ENCODE results near the gene ADAM19. TPM values are rescaled to one million over a fixed set of nuclear protein-coding genes. Genes with fewer than 3 reads are reported as not detected.

The ADAM19 gene
- total RNA-seq, 4 donors from 2014 or later, result 2.4 to 25.6 (median 15.3) TPM

DNA sequence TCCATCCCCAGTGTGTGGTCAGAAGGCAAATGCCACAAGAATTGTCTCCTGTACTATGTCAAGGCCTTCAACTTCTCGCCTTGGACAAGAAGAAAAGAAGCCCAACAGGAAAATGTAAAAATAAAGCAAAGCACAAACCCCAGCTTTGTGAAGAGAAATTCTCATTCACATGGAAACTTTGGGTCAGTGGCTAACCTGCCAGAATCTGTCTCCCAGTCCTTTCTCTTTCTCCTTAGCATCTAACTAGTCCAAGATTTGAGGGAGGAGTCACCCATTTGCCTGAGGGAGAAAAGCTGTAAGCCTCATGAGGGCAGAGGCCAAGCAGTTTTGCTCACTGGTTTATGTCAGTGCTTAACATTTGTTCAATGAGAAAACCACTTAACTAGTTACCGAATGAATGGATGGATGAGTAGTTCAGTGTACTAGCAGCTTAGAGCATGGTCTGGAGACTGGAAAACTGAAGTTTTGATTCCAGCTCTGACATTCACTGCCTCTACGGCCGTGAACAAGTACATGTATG, 36.0 kb downstream of the ADAM19 start:
- Histone ChIP-seq H3K36me3 (no peaks in the 10 kb centered on the region), H3K4me1 (peaks cover 0 to 11% of the 10 kb centered on the region in 2 donors), H3K27me3 (no peaks in the 10 kb centered on the region), H3K9me3 (no peaks in the 10 kb centered on the region), H3K4me3 (no peak overlapping the region), H3K27ac (peak overlapping the region in 1 of 2 donors; percentile 26)
- DNase-seq, result no peak
- intact Hi-C loops (cut with DNase I; ENCODE audit: low total_unique reads), result no loop called here
- TF ChIP-seq, protein P1, sequence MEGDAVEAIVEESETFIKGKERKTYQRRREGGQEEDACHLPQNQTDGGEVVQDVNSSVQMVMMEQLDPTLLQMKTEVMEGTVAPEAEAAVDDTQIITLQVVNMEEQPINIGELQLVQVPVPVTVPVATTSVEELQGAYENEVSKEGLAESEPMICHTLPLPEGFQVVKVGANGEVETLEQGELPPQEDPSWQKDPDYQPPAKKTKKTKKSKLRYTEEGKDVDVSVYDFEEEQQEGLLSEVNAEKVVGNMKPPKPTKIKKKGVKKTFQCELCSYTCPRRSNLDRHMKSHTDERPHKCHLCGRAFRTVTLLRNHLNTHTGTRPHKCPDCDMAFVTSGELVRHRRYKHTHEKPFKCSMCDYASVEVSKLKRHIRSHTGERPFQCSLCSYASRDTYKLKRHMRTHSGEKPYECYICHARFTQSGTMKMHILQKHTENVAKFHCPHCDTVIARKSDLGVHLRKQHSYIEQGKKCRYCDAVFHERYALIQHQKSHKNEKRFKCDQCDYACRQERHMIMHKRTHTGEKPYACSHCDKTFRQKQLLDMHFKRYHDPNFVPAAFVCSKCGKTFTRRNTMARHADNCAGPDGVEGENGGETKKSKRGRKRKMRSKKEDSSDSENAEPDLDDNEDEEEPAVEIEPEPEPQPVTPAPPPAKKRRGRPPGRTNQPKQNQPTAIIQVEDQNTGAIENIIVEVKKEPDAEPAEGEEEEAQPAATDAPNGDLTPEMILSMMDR (IDR thresholded peaks at IDR 0.05), result no peak
- no peak for TF ChIP-seq POLR2A (IDR thresholded peaks at IDR 0.05)

DNA sequence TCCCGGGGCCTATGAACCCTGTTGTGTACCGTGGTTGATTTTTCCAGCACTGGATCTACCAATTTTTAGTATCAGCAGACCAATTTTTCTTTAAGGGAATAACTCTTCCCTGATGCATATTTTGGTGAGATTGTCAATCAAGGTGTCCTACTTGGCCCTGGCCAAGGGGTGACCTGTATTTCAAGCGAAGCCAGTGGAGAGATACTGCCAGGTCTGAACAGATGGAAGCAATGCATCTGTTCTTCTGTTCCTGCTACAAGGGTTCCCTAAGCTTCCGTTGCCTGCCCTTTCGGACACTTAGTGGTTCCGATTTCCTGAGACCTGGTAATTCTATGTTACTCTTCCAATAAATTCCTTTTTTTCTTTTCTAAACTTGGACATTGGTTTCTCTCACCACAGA, 37.3 kb downstream of the ADAM19 start:
- H3K36me3 ChIP-seq, result no peaks in the 10 kb centered on the region
- H3K4me1 ChIP-seq, result peaks cover 0 to 11% of the 10 kb centered on the region in 2 donors
- no peak overlapping the region for H3K27ac ChIP-seq
- no peak for DNase-seq
- H3K4me3 ChIP-seq, result no peak overlapping the region
- no peak for TF ChIP-seq POLR2A (IDR thresholded peaks at IDR 0.05)
- TF ChIP-seq, protein P1 (IDR thresholded peaks at IDR 0.05), result no peak
- H3K27me3 ChIP-seq, result no peaks in the 10 kb centered on the region
- no peaks in the 10 kb centered on the region for H3K9me3 ChIP-seq
- intact Hi-C loops (cut with DNase I; ENCODE audit: low total_unique reads), result no loop called here

DNA sequence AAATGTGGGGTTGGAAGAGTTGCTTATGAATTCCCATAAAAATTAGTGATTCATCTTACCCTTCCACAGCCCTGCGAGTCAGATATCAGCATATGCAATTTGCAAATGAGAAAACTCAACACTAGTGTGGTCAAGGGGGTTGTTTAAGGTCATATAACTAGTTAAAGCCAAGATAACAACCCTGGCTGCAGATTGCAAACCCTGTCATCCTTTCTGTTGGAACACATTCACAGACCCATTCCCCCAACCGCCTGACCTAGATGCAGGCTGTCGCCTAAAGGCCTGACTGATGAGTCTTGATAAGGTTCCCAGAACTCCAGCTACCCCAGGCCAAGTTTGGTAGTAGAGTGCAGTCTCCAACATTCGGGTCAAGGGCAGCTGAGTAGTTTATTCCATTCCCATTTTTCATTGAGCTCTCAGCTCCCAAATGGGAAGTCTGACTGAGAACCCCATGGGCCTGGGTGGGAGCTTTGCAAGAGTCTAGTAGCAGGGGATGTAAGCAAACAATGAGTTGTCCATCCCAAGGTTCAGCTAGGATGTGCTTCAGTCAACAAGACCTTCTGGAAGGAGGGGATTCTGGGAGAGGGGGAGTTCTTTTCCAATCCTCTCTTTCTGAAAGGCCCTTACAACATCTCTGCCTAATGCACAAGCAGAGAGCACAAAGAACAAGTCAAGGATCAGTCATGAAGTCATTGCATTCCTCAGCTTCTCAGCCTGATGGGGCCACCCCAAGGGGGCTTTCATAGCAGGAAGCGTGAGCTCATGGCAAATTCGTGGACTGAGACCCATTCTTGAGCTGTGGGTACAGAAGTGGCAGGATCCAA, 40.3 kb downstream of the ADAM19 start:
- Histone ChIP-seq H3K27ac (peak overlapping the region; percentile 47 to 57), H3K27me3 (no peaks in the 10 kb centered on the region), H3K9me3 (no peaks in the 10 kb centered on the region), H3K36me3 (no peaks in the 10 kb centered on the region), H3K4me3 (no peak overlapping the region), H3K4me1 (no peaks in the 10 kb centered on the region)
- intact Hi-C loops (cut with DNase I; ENCODE audit: low total_unique reads), result no loop called here
- peak; percentile 63 to 69 for DNase-seq
- TF ChIP-seq, protein P1 (IDR thresholded peaks at IDR 0.05), result no peak
- TF ChIP-seq POLR2A (IDR thresholded peaks at IDR 0.05), result no peak

DNA sequence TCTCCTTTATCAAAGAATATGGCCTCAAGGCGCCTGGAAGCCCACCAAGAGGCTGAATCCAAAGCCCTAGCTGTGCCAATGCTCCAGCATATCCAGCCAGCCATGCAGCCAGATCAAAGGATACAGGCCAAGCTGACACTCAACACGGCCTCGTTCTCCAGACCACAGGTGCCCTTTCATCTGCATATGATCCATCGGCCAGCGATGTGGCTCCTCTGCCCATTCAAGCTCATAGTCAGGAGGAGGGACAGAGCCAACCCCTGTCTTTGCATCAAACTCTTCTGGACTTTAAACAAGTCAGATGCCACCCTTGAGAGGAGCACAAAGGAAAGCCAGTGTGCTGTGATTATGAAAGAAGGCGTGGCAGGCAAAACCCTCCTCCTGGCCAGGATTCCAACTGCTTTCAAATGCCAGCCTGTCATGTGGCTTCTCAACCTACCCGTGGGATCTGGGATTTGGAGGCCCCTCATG, 42.5 kb downstream of the ADAM19 start:
- TF ChIP-seq, protein P1 (IDR thresholded peaks at IDR 0.05), result no peak
- no peak for TF ChIP-seq POLR2A (IDR thresholded peaks at IDR 0.05)
- intact Hi-C loops (cut with DNase I; ENCODE audit: low total_unique reads), result no loop called here
- Histone ChIP-seq H3K27me3 (no peaks in the 10 kb centered on the region), H3K36me3 (no peaks in the 10 kb centered on the region), H3K4me1 (no peaks in the 10 kb centered on the region), H3K4me3 (no peak overlapping the region), H3K9me3 (no peaks in the 10 kb centered on the region), H3K27ac (no peak overlapping the region)
- DNase-seq, result no peak

DNA sequence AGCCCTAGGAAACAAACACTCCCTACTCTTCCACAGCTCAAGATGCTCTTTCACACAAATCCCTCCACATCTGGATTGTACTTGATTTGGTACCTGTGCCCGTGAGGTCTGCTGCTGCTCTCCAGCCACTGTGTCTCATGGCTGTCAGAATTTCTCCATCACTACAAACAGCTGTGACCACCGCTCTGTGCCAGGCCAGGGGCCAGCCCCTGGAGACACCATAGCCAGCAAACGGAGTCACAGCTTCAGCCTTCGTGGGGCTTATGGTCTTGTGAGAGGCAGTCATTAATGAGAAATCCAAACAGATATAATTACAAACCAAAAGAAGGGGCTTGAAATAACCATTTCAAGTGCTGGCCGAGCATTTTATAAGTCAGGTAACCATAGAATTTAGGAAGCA, 43.6 kb downstream of the ADAM19 start:
- DNase-seq, result no peak
- H3K36me3 ChIP-seq, result no peaks in the 10 kb centered on the region
- TF ChIP-seq POLR2A (IDR thresholded peaks at IDR 0.05), result no peak
- TF ChIP-seq, protein P1 (IDR thresholded peaks at IDR 0.05), result no peak
- H3K4me1 ChIP-seq, result no peaks in the 10 kb centered on the region
- H3K27me3 ChIP-seq, result no peaks in the 10 kb centered on the region
- H3K9me3 ChIP-seq, result no peaks in the 10 kb centered on the region
- intact Hi-C loops (cut with DNase I; ENCODE audit: low total_unique reads), result no loop called here
- H3K4me3 ChIP-seq, result no peak overlapping the region
- H3K27ac ChIP-seq, result no peak overlapping the region

Measured in uterus (tissue), 4 donors.